K562 (cell line): ENCODE results near the gene PMM1. TPM values are rescaled to one million over a fixed set of nuclear protein-coding genes. Genes with fewer than 3 reads are reported as not detected.

Experiments
- ATAC-seq: fragments of 200-7000 bp; cut with Tn5 transposase; 3 replicates; pipeline ENCODE4 v1.9.1; 2020; ENCODE audit warnings: moderate library complexity
- BruUV-seq: library from RNA; stranded (reverse); fragments of 400-500 nt; replicated peaks from 2 replicates; lab custom pipeline; 2021; lab: Mats Ljungman, UMichigan
- CTCF ChIA-PET: fragments of 300-600 bp; formaldehyde crosslinking; extraction: SDS; loops from one replicate; lab custom pipeline; 2021; ENCODE audit warnings: low intra/inter-chr PET ratio; lab: Yijun Ruan, JAX
- POLR2A ChIA-PET: fragments of 300-600, 350-650 bp; sonication (Branson Sonifier 250); formaldehyde crosslinking; extraction: SDS; loops from one replicate; lab custom pipeline; 2021; ENCODE audit warnings: antibody characterized with exemption, inconsistent platforms; lab: Yijun Ruan, JAX
- DNase-seq, 4 experiments: peaks; one replicate each; pipeline versions ENCODE4 v3.0.0 to v3.0.0-alpha.2; 2011 to 2018; ENCODE audit warnings: low spot score in 3 of 4, mixed read lengths in 3 of 4; ENCODE audit errors: extremely low read depth in 1 of 4
- FAIRE-seq: peaks from 2 replicates; lab custom pipeline; 2011; peaks lifted over from hg19 to GRCh38; lab: Jason Lieb, UNC
- H2AFZ ChIP-seq: 2 replicates; pipeline ENCODE4 v1.6.0; 2011; ENCODE audit warnings: low read depth, low read length, control low read depth, inconsistent platforms
- H3K27ac ChIP-seq: fragments of 200-600 bp; 3 replicates; pipeline ENCODE4 v1.8.0; 2011; ENCODE audit warnings: low read depth, mild to moderate bottlenecking, control low read depth, inconsistent platforms, low read length, moderate library complexity, mixed read lengths; ENCODE audit errors: extremely low read depth
- H3K27me3 ChIP-seq, 2 experiments: fragments of 300-600 bp in 1 of 2; 2 replicates in 1 of 2; 3 replicates in 1 of 2; pipeline versions ENCODE4 v1.6.0 to v1.8.0; 2011; ENCODE audit warnings: inconsistent platforms in 2 of 2, low read length in 2 of 2, mild to moderate bottlenecking in 1 of 2, mixed read lengths in 1 of 2, moderate library complexity in 1 of 2; ENCODE audit not compliant: control insufficient read depth in 2 of 2, insufficient read depth in 2 of 2
- H3K36me3 ChIP-seq: fragments of 300-600 bp; 3 replicates; pipeline ENCODE4 v1.8.0; 2011; ENCODE audit warnings: mild to moderate bottlenecking, low read length, inconsistent platforms; ENCODE audit not compliant: control insufficient read depth, insufficient read depth
- H3K4me1 ChIP-seq, 2 experiments: fragments of 200-600 bp in 1 of 2; replicated peaks in 1 of 2; 2 replicates in 1 of 2; 3 replicates in 1 of 2; pipeline versions ENCODE4 v1.5.1 to v1.8.0; 2011; ENCODE audit warnings: inconsistent platforms in 2 of 2, low read length in 2 of 2, mild to moderate bottlenecking in 1 of 2, mixed read lengths in 1 of 2, moderate library complexity in 1 of 2; ENCODE audit not compliant: control insufficient read depth in 2 of 2, insufficient read depth in 2 of 2
- H3K4me2 ChIP-seq: 2 replicates; pipeline ENCODE4 v1.6.1; 2011; ENCODE audit warnings: low read length, control low read depth, inconsistent platforms, mixed read lengths; ENCODE audit not compliant: insufficient read depth
- H3K4me3 ChIP-seq: fragments of 200-600 bp; sonication (generic), shearing (Covaris generic); 2 replicates; pipeline ENCODE4 v1.5.1; 2016; ENCODE audit warnings: control low read depth, inconsistent platforms
- H3K79me2 ChIP-seq: fragments of 200-600 bp; 3 replicates; pipeline ENCODE4 v1.8.0; 2011; ENCODE audit warnings: low read length, inconsistent platforms; ENCODE audit not compliant: control insufficient read depth, insufficient read depth
- H3K9ac ChIP-seq, 2 experiments: 2 replicates each; pipeline versions ENCODE4 v1.6.0 to v1.6.1; 2011; ENCODE audit warnings: low read depth in 2 of 2, low read length in 2 of 2, control low read depth in 1 of 2, inconsistent platforms in 1 of 2, mild to moderate bottlenecking in 1 of 2, mixed read lengths in 1 of 2; ENCODE audit not compliant: insufficient read depth in 1 of 2
- H3K9me1 ChIP-seq: one replicate; pipeline ENCODE4 v1.6.0; 2011; ENCODE audit warnings: inconsistent platforms, mild to moderate bottlenecking, low read length, moderate library complexity; ENCODE audit not compliant: control insufficient read depth, insufficient read depth
- H3K9me3 ChIP-seq: replicated peaks from 2 replicates; pipeline ENCODE4 v1.5.1; 2011; ENCODE audit warnings: low read depth, low read length, inconsistent platforms; ENCODE audit not compliant: control insufficient read depth, insufficient read depth
- H4K20me1 ChIP-seq: replicated peaks from 2 replicates; pipeline ENCODE4 v1.6.1; 2011; ENCODE audit warnings: low read length, inconsistent platforms, mixed read lengths; ENCODE audit not compliant: control insufficient read depth, insufficient read depth
- ATF1 ChIP-seq, 2 experiments: fragments of 450-650 bp in 1 of 2; IDR thresholded peaks; 2 replicates each; pipeline ENCODE4 v1.6.1; 2016; ENCODE audit warnings: missing compliant biosample characterization in 1 of 2, missing genetic modification characterization in 1 of 2
- CBFA2T2 ChIP-seq: fragments of 450-650 bp; conservative IDR thresholded peaks from 2 replicates; pipeline ENCODE4 v1.6.1; 2017; ENCODE audit warnings: mild to moderate bottlenecking
- CBFA2T3 ChIP-seq: fragments of 450-650 bp; IDR thresholded peaks from 2 replicates; pipeline ENCODE4 v1.6.1; 2017
- FOXM1 ChIP-seq, 2 experiments: fragments of 450-650 bp in 1 of 2; sonication (generic) in 1 of 2; formaldehyde crosslinking in 1 of 2; IDR thresholded peaks; 2 replicates each; pipeline versions ENCODE4 v1.6.1 to v1.9.0; 2017 to 2022; ENCODE audit warnings: low read depth in 2 of 2, mild to moderate bottlenecking in 2 of 2, missing genetic modification reagents in 1 of 2, moderate library complexity in 1 of 2
- KAT7 ChIP-seq: sonication (generic); formaldehyde crosslinking; IDR thresholded peaks from 2 replicates; pipeline ENCODE4 v1.8.0; 2022; ENCODE audit warnings: missing genetic modification reagents, mild to moderate bottlenecking, borderline replicate concordance
- KDM1A ChIP-seq, 2 experiments: fragments of 450-650 bp; IDR thresholded peaks; 2 replicates each; pipeline ENCODE4 v1.6.1; 2016; ENCODE audit warnings: mild to moderate bottlenecking in 2 of 2
- MAFK ChIP-seq: IDR thresholded peaks from 2 replicates; pipeline ENCODE4 v1.6.1; 2011; ENCODE audit warnings: low read length, improper control_type of control experiment
- POLR2B ChIP-seq: fragments of 450-650 bp; IDR thresholded peaks from 2 replicates; pipeline ENCODE4 v1.6.1; 2018; ENCODE audit warnings: low read depth; ENCODE audit not compliant: partially characterized antibody
- RCOR1 ChIP-seq, 2 experiments: IDR thresholded peaks; 2 replicates each; pipeline ENCODE4 v1.6.1; 2012; ENCODE audit warnings: low read depth in 2 of 2, low read length in 2 of 2, borderline replicate concordance in 1 of 2, improper control_type of control experiment in 1 of 2
- STAT5A ChIP-seq: IDR thresholded peaks from 2 replicates; pipeline ENCODE4 v1.6.1; 2012; ENCODE audit warnings: low read length, inconsistent platforms, borderline replicate concordance
- TAL1 ChIP-seq: fragments of 450-650 bp; IDR thresholded peaks from 2 replicates; pipeline ENCODE4 v1.6.1; 2016; ENCODE audit warnings: mild to moderate bottlenecking
- TCF3 ChIP-seq: sonication (generic); formaldehyde crosslinking; IDR thresholded peaks from 2 replicates; pipeline ENCODE4 v1.4.0; 2020; ENCODE audit warnings: mild to moderate bottlenecking, missing genetic modification reagents
- TEAD4 ChIP-seq, 2 experiments: sonication (generic) in 1 of 2; formaldehyde crosslinking in 1 of 2; IDR thresholded peaks; 2 replicates each; pipeline versions ENCODE4 v1.6.1 to v1.8.0; 2012 to 2022; ENCODE audit warnings: borderline replicate concordance in 1 of 2, inconsistent platforms in 1 of 2, low read length in 1 of 2, mild to moderate bottlenecking in 1 of 2, missing genetic modification reagents in 1 of 2
- ZFP36 ChIP-seq: fragments of 150-350 bp; IDR thresholded peaks from 2 replicates; pipeline ENCODE4 v1.6.1; 2018; ENCODE audit warnings: low read length, low read depth; ENCODE audit not compliant: partially characterized antibody
- ZFX ChIP-seq: sonication (generic); formaldehyde crosslinking; IDR thresholded peaks from 2 replicates; pipeline ENCODE4 v1.8.0; 2022; ENCODE audit warnings: mild to moderate bottlenecking, missing genetic modification reagents, moderate library complexity
- ZNF431 ChIP-seq: sonication (generic); formaldehyde crosslinking; IDR thresholded peaks from 2 replicates; pipeline ENCODE4 v1.8.0; 2022; ENCODE audit warnings: mild to moderate bottlenecking, missing genetic modification reagents
- WGBS: fragments of 100-300 bp; shearing (Covaris generic); methylation state at CpG from one replicate; pipeline ENCODE4 v1.1.6; 2016; ENCODE audit warnings: low coverage, mixed read lengths; ENCODE audit not compliant: insufficient coverage; ENCODE audit errors: missing lambda C conversion rate; 5-methylcytosine and 5-hydroxymethylcytosine counted together
- in situ Hi-C: fragments of 300-500 bp; cut with MboI; formaldehyde crosslinking; loops from 4 replicates; pipeline ENCODE4 v1.15.0; 2018; ENCODE audit warnings: inconsistent platforms, mixed read lengths
- intact Hi-C: fragments of 100-400 bp; cut with micrococcal nuclease; formaldehyde crosslinking; loops from 2 replicates; pipeline ENCODE4 v1.14.2; 2022
- polyA plus RNA-seq, 8 experiments: library from polyadenylated mRNA; depleted of rRNA in 4 of 8; stranded (reverse) in 5 of 8; unstranded in 3 of 8; fragments of >200 nt; fragmentation: Nextera tagmentation in 2 of 8; fragmentation: Illumina TruSeq in 1 of 8; extraction: Ambion mirVana in 2 of 8; extraction: Trizol in 1 of 8; gene quantifications; 2 replicates each; pipeline versions ENCODE4 v1.2.1 to v1.2.3, GENCODE V29; 2011 to 2014; ENCODE audit warnings: inconsistent platforms in 1 of 8, missing spikeins in 1 of 8
- total RNA-seq, 7 experiments: library from RNA; depleted of rRNA in 6 of 7; stranded (reverse); fragments of >200 nt in 6 of 7; fragmentation: Illumina TruSeq in 2 of 7; extraction: Trizol in 2 of 7; gene quantifications; 2 replicates each; pipeline versions ENCODE4 v1.2.1 to v1.2.3, GENCODE V29; 2011 to 2021; ENCODE audit warnings: low replicate concordance in 1 of 7
- TF ChIP-seq, protein P1 (sequence below): sonication (generic); formaldehyde crosslinking; IDR thresholded peaks from 2 replicates; pipeline ENCODE4 v1.8.0; 2023; ENCODE audit warnings: mild to moderate bottlenecking, missing genetic modification reagents
- TF ChIP-seq, protein P2 (sequence below): fragments of 450-650 bp; IDR thresholded peaks from 2 replicates; pipeline ENCODE4 v1.6.1; 2016

PMM1 gene
- total and polyA plus RNA-seq, 9 of the 15 experiments (the other 6 are each of a cell fraction or from before 2014, with no cell fraction given), result 10.2 to 31.7 (median 20.3) TPM

DNA sequence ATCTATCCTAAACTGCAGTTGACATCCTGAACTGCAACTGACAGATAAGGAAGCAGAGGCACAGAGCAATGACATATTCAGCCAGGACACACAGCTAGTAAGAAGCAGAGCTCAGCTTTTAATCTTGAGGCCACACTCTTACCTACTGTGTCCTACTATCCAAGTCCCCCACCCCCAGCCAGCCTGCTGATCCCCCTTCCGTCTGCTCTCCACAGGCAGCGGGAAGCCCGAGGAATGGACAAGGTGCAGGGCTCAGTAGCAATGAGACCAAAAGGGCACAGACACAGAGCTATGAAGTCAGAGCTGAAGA, 49.7 kb downstream of the PMM1 start:
- peak; percentile 50 for ATAC-seq
- peaks cover 22% of the 10 kb centered on the region for H4K20me1 ChIP-seq
- TF ChIP-seq, protein P1, sequence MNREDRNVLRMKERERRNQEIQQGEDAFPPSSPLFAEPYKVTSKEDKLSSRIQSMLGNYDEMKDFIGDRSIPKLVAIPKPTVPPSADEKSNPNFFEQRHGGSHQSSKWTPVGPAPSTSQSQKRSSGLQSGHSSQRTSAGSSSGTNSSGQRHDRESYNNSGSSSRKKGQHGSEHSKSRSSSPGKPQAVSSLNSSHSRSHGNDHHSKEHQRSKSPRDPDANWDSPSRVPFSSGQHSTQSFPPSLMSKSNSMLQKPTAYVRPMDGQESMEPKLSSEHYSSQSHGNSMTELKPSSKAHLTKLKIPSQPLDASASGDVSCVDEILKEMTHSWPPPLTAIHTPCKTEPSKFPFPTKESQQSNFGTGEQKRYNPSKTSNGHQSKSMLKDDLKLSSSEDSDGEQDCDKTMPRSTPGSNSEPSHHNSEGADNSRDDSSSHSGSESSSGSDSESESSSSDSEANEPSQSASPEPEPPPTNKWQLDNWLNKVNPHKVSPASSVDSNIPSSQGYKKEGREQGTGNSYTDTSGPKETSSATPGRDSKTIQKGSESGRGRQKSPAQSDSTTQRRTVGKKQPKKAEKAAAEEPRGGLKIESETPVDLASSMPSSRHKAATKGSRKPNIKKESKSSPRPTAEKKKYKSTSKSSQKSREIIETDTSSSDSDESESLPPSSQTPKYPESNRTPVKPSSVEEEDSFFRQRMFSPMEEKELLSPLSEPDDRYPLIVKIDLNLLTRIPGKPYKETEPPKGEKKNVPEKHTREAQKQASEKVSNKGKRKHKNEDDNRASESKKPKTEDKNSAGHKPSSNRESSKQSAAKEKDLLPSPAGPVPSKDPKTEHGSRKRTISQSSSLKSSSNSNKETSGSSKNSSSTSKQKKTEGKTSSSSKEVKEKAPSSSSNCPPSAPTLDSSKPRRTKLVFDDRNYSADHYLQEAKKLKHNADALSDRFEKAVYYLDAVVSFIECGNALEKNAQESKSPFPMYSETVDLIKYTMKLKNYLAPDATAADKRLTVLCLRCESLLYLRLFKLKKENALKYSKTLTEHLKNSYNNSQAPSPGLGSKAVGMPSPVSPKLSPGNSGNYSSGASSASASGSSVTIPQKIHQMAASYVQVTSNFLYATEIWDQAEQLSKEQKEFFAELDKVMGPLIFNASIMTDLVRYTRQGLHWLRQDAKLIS (CRISPR knock-in tag), result no peak
- TF ChIP-seq TCF3 (CRISPR knock-in tag), result peak; percentile 85
- peak; percentile 83 for TF ChIP-seq CBFA2T2
- no peak for TF ChIP-seq ZFX
- TF ChIP-seq TEAD4 (IDR thresholded peaks at IDR 0.05; ENCODE audit: low read length), result peak; percentile 64; the same call in 1 of the 2 replicates
- no peak for TF ChIP-seq TEAD4 (CRISPR knock-in tag; IDR thresholded peaks at IDR 0.05; ENCODE audit: borderline replicate concordance)
- peak; percentile 58 for TF ChIP-seq ZFP36
- TF ChIP-seq POLR2B, result no peak
- TF ChIP-seq CBFA2T3, result peak; percentile 92
- TF ChIP-seq ATF1 (CRISPR knock-in tag; IDR thresholded peaks at IDR 0.05), result no peak
- no peak for TF ChIP-seq ATF1 (tag; IDR thresholded peaks at IDR 0.05)
- TF ChIP-seq KAT7 (CRISPR knock-in tag), result no peak
- no peak for TF ChIP-seq ZNF431 (CRISPR knock-in tag)
- peak; percentile 11; the same call in 1 of the 2 replicates for TF ChIP-seq FOXM1 (IDR thresholded peaks at IDR 0.05; ENCODE audit: low read depth)
- no peak for TF ChIP-seq FOXM1 (CRISPR knock-in tag; IDR thresholded peaks at IDR 0.05; ENCODE audit: low read depth)
- peak; percentile 79 for TF ChIP-seq TAL1
- TF ChIP-seq RCOR1 (IDR thresholded peaks at IDR 0.05; ENCODE audit: borderline replicate concordance in 1 of 2, low read depth in 2 of 2, low read length in 2 of 2), result no peak; a peak in 1 of 4 replicates
- TF ChIP-seq, protein P2, sequence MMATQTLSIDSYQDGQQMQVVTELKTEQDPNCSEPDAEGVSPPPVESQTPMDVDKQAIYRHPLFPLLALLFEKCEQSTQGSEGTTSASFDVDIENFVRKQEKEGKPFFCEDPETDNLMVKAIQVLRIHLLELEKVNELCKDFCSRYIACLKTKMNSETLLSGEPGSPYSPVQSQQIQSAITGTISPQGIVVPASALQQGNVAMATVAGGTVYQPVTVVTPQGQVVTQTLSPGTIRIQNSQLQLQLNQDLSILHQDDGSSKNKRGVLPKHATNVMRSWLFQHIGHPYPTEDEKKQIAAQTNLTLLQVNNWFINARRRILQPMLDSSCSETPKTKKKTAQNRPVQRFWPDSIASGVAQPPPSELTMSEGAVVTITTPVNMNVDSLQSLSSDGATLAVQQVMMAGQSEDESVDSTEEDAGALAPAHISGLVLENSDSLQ, result peak; percentile 52; the same call in 1 of the 2 replicates
- TF ChIP-seq KDM1A (IDR thresholded peaks at IDR 0.05), result peak; percentile 4 to 70; a peak in 2 of 4 replicates
- no peak for TF ChIP-seq MAFK
- peak; percentile 53; the same call in 1 of the 2 replicates for TF ChIP-seq STAT5A

More for the DNA sequence above, 49.7 kb downstream of the PMM1 start:
- FAIRE-seq, result peak; percentile 90
- peaks cover 32 to 42% of the 10 kb centered on the region in 2 experiments; a peak in 4 of 5 replicates for H3K4me1 ChIP-seq
- DNase-seq, result peak in 2 of 4 experiments; percentile 71 to 80
- intact Hi-C loops (loop anchor here (5.0 kb wide), 1 partner anchor 47 kb away; the partner anchor contains the start of gene PMM1), in situ Hi-C loops (no loop called here)
- WGBS, result 13% methylated on average over 3 of the region's 3 CpGs
- H2AFZ ChIP-seq, result no peak overlapping the region
- POLR2A ChIA-PET, result interaction anchor here (0.8 to 1.6 kb wide), 4 partner anchors 11 to 93 kb away, joined by 3 to 5 read pairs (median 3); partner anchors contain the start of genes PMM1 and TOB2
- no peak overlapping the region for H3K4me3 ChIP-seq
- peak overlapping the region; percentile 63; the same call in 2 of the 3 replicates for H3K27ac ChIP-seq
- no peaks in the 10 kb centered on the region for H3K9me3 ChIP-seq
- H3K79me2 ChIP-seq, result peaks cover 69% of the 10 kb centered on the region
- no peaks in the 10 kb centered on the region for H3K27me3 ChIP-seq
- no TSS peak for BruUV-seq
- H3K9me1 ChIP-seq, result peaks cover 3% of the 10 kb centered on the region
- H3K4me2 ChIP-seq, result peak overlapping the region; percentile 51
- peaks cover 50% of the 10 kb centered on the region for H3K36me3 ChIP-seq
- CTCF ChIA-PET, result no interaction called here
- H3K9ac ChIP-seq, result peak overlapping the region; percentile 15 to 48; a peak in 3 of 4 replicates
